Measurements from ENCODE around the gene C16orf86.
A peak's percentile ranks its signal among the peaks of the same experiment; 100 is the strongest.
"Not testable (repeated sequence)": the region's sequence is repeated elsewhere in the genome, so short reads cannot be mapped to it uniquely, and the experiment has no call there.

The C16orf86 gene

DNA sequence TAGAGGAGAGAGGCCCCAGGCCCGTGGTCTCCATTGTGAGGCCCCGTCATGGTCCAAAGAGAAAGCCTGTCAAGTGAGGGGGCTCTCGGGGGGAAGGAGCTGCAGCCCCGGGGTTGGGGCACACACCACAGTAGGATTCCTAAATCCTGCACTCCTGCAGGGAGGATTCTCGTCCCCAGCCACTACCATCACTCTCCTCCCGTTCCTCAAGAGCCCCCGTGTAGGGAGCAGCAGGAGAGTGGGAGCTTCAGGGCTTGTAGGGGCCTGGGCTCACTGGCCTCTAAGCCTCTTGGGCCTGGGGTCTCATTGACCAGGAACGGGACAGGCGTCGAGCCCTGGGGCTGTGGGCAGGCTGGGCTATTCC, 821 bp downstream of the C16orf86 start:
- DNase-seq (ENCODE audit: low read depth), result no peak

DNA sequence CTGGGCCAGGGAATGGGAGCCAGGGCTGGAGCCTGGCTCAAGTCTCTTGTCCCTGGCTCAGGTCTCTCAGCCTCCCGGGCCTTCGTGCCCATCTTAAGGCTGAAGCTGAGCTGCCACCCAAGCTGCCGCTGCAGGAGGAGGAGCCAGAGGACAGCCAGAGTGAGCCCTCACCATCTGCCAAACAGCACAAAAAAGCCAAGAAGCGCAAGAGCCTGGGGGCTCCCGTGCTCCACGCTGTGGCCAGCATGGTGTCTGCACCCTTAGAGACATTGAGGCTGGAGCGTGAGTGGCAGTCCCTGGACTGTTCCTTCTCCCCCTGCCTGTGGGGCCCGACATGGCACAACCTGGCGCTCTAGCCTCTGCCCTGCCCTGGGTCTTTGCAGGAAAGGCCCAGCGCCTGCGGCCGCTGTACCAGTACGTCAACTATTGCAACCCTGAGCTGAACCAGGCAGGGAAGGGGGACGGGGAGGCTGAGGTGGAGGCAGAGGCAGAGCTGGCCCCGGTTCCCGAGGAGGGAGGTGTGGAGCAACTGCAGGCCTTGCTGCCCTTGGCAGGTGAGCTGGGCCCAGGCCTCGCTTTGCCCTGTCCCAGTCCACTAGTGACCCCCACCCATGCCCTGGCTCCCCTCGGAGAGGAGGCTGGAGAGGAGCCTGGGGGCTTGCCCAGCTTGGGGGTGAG, 1.3 kb downstream of the C16orf86 start:
- peak; percentile 64 for DNase-seq (ENCODE audit: low read depth)

DNA sequence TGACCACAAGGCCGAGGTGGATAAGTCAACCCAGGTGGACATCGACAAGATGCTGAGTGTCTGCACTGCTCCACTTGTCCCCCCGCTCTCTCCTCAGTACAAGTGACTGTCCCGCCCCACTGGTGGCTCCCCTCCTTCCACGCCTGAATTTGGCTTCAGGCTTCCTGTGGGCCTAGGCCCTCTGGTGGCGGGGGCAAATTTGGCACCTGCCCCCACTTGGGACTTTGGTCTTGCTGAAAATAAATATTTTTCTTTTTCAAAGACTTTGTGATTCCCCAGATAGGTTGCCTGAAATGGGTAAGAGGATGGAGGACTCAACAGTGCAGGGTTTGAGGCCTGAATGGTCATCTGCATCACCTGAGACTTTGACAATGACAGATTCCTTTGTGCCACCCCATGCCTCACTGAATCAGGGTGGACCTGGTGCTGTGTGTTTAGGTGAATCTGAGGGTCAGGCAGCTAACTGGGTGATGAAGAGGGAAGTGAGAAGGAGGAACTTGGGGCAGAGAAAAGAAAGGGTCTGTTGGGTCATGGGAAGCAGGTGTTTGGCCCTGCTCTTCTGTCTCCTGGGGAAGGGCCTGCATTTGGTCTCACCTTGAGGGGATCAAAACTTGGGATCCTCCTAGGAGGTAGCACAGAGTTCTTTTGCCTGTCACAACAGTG, 2.0 kb downstream of the C16orf86 start:
- DNase-seq (ENCODE audit: low read depth), result no peak

DNA sequence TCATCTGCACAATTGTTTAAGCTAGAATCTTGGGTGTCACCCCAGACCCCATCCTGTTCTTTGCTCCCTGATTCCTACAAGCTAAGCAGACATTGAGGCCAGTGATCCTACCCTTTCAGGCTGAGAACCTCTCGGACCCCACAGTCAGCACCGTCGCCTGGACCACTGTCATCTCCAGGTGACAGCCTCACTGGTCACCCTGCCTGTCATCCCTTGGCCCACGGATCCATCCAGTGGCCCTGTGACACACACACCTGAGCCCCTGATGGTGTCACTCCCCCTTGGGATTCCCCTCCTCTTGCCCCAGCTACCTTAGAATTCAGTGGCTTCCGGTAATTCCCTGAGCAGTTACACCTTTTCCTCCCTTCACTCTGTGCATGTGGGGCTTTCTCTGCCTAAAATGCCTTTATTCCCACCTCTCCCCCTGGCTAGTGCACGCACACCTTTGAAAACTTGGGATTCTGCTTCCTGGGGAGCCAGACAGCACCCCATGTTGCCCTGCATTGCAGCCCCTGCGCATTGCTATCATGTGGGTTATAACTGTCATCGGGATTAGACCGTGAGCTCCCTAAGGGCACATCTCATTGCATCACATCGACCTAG, 3.0 kb downstream of the C16orf86 start:
- no peak for DNase-seq (ENCODE audit: low read depth)

DNA sequence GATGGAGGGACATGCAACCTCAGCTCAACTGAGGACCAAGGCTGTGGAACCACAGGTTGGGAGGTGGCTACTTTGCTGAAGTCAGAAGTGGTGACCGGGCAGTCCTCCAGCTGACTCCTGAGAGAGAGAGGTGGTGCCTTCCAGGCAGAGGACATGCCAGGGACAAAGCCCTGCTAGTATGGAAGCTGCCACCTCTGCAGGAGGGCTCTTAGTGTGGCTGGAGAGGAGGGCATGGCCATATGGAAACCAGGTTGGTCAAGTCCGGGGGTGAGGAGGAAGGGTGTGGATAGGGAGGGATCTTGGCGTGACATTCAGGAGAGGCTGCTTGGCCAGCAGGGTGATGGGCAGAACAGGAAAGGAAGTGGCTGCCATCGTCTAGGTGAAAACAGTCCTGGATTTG, 5.7 kb downstream of the C16orf86 start:
- DNase-seq (ENCODE audit: low read depth), result no peak

DNA sequence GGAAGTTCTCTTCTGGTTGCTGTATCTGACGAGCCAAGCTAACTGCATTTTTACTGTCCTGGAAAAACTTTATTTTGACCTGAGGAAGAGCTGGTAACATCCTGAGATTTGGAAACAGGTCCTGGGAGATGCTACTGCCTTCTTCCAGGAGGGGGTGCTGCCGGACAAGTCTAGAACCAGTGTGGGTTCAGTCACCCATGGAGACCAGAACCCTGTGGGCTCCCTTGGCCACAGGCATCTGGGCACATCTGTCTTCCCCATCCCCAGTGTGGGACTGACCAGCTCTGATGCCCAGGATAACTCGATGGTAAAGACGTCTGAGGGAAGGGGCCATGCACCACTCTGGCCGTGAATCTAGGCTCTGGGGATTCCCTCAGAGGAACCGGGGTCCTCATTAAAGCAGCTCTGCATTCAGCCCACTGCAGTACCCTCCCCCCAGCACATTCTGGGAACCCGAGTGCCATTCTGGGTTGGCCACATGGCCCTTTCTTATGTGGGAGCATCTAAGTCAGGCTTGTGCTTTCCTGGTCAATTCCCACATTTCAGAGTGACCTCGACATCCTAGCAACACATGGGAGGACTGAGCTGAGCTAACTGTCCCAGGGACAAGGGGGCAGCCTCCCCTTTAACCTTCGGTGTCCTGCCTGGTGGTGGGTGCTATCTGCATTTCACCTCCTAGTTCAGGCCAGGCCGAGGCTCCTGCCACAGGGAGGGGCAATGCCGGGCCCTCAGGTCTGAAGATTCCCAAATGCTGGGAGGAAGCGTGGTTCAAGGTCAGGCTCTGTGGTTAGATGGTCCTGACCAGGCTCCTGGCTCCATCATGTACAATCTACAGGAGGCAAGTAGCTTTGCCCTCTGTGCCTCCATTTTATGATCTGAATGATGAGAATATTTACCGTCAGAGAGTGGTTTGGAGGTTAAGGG, 6.4 kb downstream of the C16orf86 start:
- no peak for DNase-seq (ENCODE audit: low read depth)

DNA sequence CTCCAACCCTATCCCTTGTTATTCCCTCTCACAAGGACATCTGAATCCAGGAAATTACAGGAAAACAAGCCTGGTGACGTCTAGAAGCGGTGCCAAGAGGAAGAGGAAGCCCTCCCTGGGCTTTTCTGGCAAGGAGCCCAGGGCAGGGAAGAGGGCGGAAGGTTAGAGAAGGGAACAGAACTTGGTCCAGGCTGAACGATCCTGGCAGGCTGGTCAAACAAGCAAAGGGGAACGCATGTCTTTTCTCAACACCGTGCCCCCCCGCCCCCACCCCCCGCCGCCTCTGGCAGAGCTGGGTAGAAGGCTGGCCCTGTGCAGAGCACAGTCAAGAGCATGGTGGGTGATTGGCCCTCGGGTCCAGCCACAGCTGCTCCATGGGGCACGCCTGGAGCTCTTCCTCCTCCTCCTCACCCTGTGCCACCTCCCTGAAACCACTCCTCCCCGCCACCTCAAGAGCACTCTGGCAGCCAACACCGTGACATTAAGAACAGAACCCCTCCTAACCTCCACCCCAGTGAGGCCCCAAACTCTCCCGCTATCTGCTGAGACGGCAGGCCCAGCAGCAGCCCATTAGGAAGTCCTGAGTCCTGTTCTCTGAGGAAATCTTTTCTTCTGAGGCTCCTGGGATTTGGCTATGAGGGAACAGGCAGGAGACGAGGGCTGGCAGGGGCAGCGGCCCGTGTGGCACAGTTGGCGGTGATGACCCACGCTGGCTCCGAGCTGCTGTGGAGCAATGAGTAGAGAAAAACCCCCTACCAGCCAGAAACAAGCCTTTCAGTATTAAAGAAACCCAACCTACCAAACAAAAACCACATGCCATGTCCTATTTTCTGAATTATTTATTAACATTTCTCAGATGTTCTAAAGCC, 7.3 kb downstream of the C16orf86 start:
- DNase-seq (ENCODE audit: low read depth), result no peak

DNA sequence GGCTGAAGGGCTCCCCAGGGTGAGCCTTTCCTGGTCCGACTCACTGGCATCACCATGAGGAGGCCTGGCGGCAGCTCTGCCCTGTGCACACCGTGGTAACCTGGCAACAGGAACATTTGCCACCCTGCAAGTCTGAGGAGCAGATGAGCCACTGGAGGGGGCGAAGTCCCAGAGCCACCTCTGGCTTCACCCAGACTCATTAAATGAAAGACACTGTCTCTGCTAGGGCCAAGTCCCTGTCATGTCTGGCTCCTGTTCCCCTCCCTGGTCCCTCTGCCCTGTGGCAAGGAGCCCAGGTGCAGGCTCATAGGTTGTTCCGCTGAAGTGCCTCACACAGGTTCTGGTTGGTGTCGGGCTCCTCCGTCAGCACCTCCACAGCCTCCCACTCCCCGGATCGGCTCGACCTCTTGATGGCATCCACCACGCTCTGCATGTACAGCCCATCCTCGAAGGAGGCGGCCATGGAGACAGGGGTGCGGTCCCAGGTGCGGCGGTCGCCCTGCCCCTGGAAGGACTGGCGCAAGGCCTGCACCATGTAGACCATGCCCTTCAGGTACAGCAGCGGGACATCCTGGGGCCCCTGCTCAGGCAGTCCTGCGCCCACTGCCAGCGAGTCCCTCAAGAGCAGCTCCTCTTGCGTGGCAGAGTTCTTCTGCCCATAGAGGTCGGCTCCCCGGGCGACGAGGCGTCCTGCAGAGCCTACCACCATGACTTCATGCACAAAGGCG, 8.4 kb downstream of the C16orf86 start:
- DNase-seq (ENCODE audit: low read depth), result no peak

DNA sequence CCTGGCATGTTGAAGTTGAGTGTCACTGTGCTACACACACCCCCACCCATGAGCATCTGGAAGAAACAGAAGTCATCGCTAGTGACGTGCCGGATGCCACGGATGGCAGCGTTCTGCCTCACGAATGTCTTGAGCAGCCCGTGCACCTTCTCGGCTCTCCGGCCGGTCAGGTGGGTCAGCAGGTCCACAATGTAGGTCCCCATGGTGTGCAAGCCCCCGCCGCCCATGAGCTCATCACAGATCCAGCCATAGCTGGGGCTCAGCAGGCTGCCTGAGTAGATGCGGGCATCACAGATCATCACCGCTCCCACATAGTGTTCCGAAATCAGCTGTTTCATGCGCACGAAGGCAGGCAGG, 8.9 kb downstream of the C16orf86 start:
- no peak for DNase-seq (ENCODE audit: low read depth)

DNA sequence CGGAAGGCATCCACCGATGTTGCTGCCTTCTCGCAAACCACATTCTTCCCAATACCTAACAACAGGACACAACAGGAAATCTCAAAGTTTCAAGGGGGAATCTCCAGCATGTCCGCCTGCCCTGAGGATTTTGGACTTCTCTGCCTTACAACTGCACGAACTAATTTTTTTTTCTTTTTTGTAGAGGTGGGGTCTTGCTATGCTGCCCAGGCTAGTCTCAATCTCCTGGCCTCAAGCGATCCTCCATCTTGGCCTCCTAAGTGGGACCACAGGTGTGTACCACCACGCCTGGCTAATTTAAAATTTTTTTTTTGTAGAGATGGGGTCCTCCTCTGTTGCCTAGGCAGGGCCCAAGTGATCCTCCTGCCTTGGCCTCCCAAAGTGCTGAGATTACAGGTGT, 9.4 kb downstream of the C16orf86 start:
- DNase-seq (ENCODE audit: low read depth), result no peak

DNA sequence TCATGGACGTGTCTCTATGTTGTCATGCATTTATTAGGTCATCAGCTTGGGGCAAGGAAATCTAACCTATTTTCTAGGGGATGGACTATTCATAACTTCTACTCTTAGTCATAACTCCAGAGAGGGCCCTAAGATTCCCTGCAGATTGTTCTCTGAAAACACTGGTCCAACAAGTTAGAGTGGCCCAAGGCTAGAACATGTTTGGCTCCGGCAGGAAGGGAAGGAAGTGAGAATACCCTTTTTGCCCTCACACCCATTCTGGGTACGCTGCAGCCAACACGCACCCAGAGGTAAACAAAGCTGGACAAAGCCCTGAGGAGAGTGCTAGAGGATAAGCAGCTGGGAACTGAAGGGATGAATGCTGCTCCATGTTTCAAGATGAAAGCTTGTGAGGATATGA, 9.9 kb downstream of the C16orf86 start:
- no peak for DNase-seq (ENCODE audit: low read depth)

DNA sequence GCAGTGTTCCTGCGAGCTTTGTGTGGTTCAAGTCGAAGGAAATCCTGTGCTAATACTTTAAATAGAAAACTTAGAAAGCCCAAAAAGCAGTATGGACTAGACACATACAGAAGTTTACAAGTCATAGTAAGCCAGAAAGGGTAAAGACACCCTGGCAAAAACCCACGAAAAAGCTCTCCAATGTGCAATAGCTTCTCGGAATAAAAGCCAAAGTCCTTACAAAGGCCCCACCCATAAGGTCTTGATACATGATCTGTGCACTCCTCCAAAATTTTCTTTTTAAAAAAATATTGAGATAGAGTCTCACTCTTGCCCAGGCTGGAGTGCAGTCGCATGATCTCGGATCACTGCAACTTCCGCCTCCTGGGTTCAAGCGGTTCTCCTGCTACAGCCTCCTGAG, 10.3 kb downstream of the C16orf86 start:
- DNase-seq (ENCODE audit: low read depth), result no peak

DNA sequence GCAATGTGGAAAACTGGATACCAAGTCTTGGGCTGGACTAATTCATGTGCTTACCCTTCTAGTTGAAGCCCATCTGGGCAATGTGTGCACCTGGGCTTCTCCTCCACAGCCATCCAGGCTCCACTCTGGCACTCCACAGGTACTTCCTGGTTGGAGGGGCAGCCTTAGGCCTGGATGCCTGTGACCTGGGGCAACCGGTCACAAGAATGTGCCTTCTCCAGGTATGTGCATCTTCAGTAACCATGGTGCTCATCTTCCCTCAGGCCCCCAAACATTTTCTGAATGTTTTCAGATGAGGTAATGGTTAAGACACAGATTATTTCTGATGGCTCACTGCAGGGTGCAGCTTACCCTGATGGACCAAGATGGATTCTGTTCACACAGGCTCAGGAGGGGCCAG, 11.1 kb downstream of the C16orf86 start:
- no peak for DNase-seq (ENCODE audit: low read depth)

DNA sequence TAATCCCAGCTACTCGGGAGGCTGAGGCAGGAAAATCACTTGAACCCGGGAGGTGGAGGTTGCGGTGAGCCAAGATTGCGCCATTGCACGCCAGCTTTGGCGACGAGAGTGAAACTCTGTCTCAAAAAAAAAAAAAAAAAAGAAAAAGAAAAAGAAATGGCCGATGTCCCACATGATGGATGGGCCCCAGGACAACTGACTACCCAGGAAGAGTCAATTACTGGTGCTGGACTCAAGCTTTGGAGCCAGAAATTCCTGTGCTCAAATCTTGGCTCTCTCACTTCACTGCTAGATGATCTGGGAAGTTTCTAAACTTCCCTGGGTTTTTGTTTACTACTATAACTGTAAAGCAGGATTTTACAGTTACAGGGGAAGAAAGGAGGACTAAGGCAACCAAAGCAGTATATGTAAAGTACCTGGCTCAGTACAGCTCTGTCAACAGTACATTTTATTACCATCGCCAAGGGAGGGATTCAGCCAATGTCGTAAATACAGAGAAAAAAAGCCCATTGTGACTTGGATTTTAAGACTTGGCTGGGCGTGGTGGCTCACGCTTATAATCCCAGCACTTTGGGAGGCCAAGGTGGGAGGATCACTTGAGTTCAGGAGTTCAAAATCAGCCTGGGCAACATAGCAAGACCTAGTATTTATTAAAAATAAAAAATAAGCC, 11.9 kb downstream of the C16orf86 start:
- DNase-seq (ENCODE audit: low read depth), result no peak

DNA sequence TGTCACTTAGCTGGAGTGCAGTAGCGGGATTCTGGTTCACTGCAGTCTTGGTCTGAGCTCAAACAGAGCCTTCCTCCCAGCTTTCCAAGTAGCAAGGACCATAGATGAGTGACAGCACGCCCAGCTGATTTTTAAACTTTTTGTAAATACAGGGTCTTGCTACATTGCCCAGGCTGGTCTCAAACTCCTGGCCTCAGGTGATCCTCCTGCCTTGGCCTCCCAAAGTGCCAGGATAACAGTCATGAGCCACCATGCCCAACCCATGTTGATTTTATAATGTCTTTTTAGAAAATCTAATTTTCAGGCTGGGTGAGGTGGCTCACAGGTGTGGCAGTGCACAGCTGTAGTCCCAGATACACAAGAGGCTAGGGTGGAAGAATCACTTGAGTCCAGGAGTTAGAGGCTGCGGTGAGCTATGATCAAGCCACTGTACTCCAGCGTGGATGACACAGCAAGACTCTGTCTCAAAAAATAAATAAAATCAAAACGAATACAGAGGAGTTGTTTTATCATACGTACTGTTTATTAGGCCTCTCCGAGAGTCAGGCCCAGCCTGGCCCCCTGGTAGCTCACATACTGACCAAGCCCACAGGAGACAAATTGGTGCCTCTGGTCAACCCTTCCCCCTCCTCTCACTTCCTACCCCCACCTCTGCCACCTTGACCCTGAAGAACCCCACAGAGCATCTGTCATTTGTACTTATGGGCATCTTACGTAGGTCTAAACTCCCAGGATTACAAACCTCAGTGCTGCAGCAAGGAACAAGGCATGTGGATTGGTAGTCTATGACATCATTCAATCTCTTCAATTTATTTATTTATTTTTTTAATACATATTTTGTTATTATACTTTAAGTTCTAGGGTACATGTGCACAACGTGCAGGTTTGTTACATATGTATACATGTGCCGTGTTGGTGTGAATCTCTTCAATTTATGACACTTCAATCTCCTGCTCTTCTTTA, 13.6 kb downstream of the C16orf86 start:
- no peak for DNase-seq (ENCODE audit: low read depth)

DNA sequence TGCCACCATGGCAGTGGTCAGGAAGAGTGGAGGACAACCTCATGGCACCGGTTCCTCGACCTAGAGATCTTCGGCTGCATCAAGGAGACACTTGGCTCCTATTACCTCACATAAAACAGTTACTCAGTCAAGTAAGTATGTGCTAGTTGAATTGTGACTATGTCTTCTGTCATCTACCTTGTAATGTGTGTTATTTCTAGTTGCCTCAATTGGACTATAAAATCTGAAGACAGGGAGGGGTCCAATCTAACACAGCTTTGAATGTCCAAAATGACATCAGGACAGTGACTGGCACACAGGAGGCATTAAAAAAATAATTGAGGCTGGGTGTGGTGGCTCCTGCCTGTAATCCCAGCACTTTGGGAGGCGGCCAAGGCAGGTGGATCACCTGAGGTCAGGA, 17.2 kb downstream of the C16orf86 start:
- DNase-seq (ENCODE audit: low read depth), result no peak

DNA sequence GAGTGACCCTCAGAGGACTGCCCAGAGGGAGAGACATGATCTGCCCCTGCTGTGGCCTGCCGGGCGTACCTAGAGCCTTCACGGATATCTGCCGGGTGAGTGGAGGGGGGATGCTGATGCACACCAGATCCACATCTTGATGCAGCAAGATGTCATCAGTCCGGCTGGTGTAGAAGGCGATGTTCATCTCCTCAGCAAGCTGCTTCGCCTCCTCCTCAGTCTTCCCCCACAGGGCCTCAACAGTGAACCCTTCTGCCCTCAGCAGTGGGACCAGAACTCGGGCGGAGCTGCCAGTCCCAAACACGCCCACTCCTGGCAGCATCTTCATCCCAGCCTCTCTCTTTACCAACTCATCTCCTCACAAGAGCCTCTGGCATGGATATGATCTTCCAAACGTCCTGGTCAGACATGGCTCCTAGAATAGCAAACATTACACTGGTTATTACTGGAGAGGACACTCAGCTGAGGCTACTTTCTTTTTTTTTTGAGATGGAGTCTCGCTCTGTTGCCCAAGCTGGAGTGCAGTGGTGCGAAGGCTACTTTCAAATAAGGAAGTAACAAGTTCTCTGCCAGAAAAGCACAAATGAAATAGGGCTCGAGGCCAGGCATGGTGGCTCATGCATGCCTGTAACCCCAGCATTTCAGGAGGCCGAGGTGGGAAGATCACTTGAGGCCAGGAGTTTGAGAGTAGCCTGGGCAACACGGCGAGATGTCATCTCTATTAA, 18.9 kb downstream of the C16orf86 start:
- DNase-seq (ENCODE audit: low read depth), result no peak

DNA sequence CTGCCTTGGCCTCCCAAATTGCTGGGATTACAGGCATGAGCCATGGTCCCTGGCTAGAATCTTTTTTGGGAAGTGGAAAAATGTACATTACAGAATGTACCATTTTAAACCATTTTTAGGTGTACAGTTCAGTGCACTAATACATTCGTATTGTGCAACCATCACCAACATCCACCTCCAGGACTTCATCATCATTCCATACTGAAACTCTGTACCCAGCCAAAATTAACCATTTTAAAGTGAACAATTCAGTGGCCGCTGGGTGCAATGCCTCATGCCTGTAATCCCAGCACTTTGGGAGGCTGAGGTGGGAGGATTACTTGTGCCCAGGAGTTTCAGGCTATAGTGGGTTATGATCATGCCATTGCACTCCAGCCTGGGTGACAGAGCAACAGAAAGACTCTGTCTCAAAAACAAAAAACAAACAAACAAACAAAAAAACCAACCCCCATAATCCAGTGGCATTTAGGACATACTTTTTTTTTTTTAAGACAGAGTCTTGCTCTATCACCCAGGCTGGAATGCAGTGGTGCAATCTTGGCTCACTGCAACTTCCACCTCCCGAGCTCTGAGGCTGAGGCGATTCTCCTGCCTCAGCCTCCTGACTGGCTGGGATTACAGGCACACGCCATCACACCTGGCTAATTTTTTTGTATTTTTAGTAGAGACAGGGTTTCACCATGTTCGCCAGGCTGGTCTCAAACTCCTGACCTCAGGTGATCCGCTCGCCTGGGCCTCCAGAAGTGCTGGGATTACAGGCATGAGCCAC, 27.1 kb downstream of the C16orf86 start:
- not testable (repeated sequence) for DNase-seq (ENCODE audit: low read depth)
